ENCODE results near the gene CNOT2.

Gene CNOT2

GRCh38 chr12:70251226-70251625 is 8.0 kb downstream of the CNOT2 start:
- H3K4me3 ChIP-seq (ENCODE audit: low read depth, low read length): no peak overlapping the region

- no peak overlapping the region for H3K4me3 ChIP-seq (ENCODE audit: low read depth, low read length)
These were observed 8.4 kb downstream of the CNOT2 start for GRCh38 chr12:70251661-70252060.

GRCh38 chr12:70252832-70253231 is 9.6 kb downstream of the CNOT2 start:
- H3K4me3 ChIP-seq (ENCODE audit: low read depth, low read length): no peak overlapping the region

- H3K4me3 ChIP-seq (ENCODE audit: low read depth, low read length): no peak overlapping the region
These were observed 11.0 kb downstream of the CNOT2 start for GRCh38 chr12:70254225-70254624.

- no peak overlapping the region for H3K4me3 ChIP-seq (ENCODE audit: low read depth, low read length)
These were observed 11.6 kb downstream of the CNOT2 start for GRCh38 chr12:70254846-70255245.

- no peak overlapping the region for H3K4me3 ChIP-seq (ENCODE audit: low read depth, low read length)
These were observed 12.1 kb downstream of the CNOT2 start for GRCh38 chr12:70255311-70255710.

GRCh38 chr12:70258605-70259403 is 15.6 kb downstream of the CNOT2 start:
- H3K4me3 ChIP-seq (ENCODE audit: low read depth, low read length): no peak overlapping the region

- no peak overlapping the region for H3K4me3 ChIP-seq (ENCODE audit: low read depth, low read length)
These were observed 17.4 kb downstream of the CNOT2 start for GRCh38 chr12:70260646-70261045.

- no peak overlapping the region for H3K4me3 ChIP-seq (ENCODE audit: low read depth, low read length)
These were observed 21.0 kb downstream of the CNOT2 start for GRCh38 chr12:70264067-70264867.

GRCh38 chr12:70265132-70265531 is 21.9 kb downstream of the CNOT2 start:
- H3K4me3 ChIP-seq (ENCODE audit: low read depth, low read length): no peak overlapping the region

GRCh38 chr12:70267550-70267949 is 24.3 kb downstream of the CNOT2 start:
- H3K4me3 ChIP-seq (ENCODE audit: low read depth, low read length): no peak overlapping the region

GRCh38 chr12:70268972-70269371 is 25.7 kb downstream of the CNOT2 start:
- H3K4me3 ChIP-seq (ENCODE audit: low read depth, low read length): no peak overlapping the region

GRCh38 chr12:70270108-70270507 is 26.9 kb downstream of the CNOT2 start:
- no peak overlapping the region for H3K4me3 ChIP-seq (ENCODE audit: low read depth, low read length)

- H3K4me3 ChIP-seq (ENCODE audit: low read depth, low read length): no peak overlapping the region
These were observed 27.8 kb downstream of the CNOT2 start for GRCh38 chr12:70271025-70271424.

GRCh38 chr12:70272510-70272909 is 29.3 kb downstream of the CNOT2 start:
- no peak overlapping the region for H3K4me3 ChIP-seq (ENCODE audit: low read depth, low read length)

GRCh38 chr12:70275045-70275444 is 31.8 kb downstream of the CNOT2 start:
- no peak overlapping the region for H3K4me3 ChIP-seq (ENCODE audit: low read depth, low read length)

- no peak overlapping the region for H3K4me3 ChIP-seq (ENCODE audit: low read depth, low read length)
These were observed 34.7 kb downstream of the CNOT2 start for GRCh38 chr12:70277973-70278372.

- H3K4me3 ChIP-seq (ENCODE audit: low read depth, low read length): no peak overlapping the region
These were observed 35.7 kb downstream of the CNOT2 start for GRCh38 chr12:70278945-70279344.

GRCh38 chr12:70283232-70283631 is 40.0 kb downstream of the CNOT2 start:
- H3K4me3 ChIP-seq (ENCODE audit: low read depth, low read length): no peak overlapping the region

GRCh38 chr12:70288817-70289216 is 45.6 kb downstream of the CNOT2 start:
- H3K4me3 ChIP-seq (ENCODE audit: low read depth, low read length): no peak overlapping the region

GRCh38 chr12:70290116-70290515 is 46.9 kb downstream of the CNOT2 start:
- no peak overlapping the region for H3K4me3 ChIP-seq (ENCODE audit: low read depth, low read length)

Measured in iPS-11a (cell line).